H1 (cell line): Measurements from ENCODE around the gene LPGAT1. TPM values are rescaled to one million over a fixed set of nuclear protein-coding genes. Genes with fewer than 3 reads are reported as not detected.
A peak's percentile ranks its signal among the peaks of the same experiment; 100 is the strongest.

Source experiments
- CTCF ChIA-PET: fragments of 300-600 bp; sonication (Branson Sonifier 250); formaldehyde crosslinking; loops from one replicate; lab custom pipeline; 2021; ENCODE audit not compliant: partially characterized antibody; lab: Charles Lee
- POLR2A ChIA-PET: fragments of 300-600 bp; sonication (Branson Sonifier 250); formaldehyde crosslinking; loops from one replicate; lab custom pipeline; 2021; ENCODE audit warnings: inconsistent platforms; ENCODE audit not compliant: partially characterized antibody; lab: Charles Lee
- DNase-seq, 2 experiments: peaks; one replicate each; pipeline versions ENCODE4 v3.0.0 to v3.0.0-alpha.2; 2010 to 2022; ENCODE audit warnings: low spot score in 2 of 2, low read depth in 1 of 2, mixed read lengths in 1 of 2
- FAIRE-seq: peaks from 2 replicates; lab custom pipeline; 2011; peaks lifted over from hg19 to GRCh38; lab: Jason Lieb, UNC
- H2AFZ ChIP-seq: 2 replicates; pipeline ENCODE4 v1.8.1; 2012; ENCODE audit warnings: low read length, inconsistent platforms
- H2AK5ac ChIP-seq: 2 replicates; pipeline ENCODE4 v1.6.1; 2013; ENCODE audit warnings: low read depth, low read length
- H2BK120ac ChIP-seq: replicated peaks from 2 replicates; pipeline ENCODE3; 2013; ENCODE audit warnings: low read depth, low read length, inconsistent platforms
- H2BK12ac ChIP-seq: 2 replicates; pipeline ENCODE4 v1.6.1; 2013; ENCODE audit warnings: low read depth, low read length
- H2BK15ac ChIP-seq: 2 replicates; pipeline ENCODE4 v1.6.1; 2013; ENCODE audit warnings: low read length
- H2BK20ac ChIP-seq: 2 replicates; pipeline ENCODE4 v1.6.1; 2013; ENCODE audit warnings: low read length
- H2BK5ac ChIP-seq: 2 replicates; pipeline ENCODE4 v1.6.1; 2013; ENCODE audit warnings: low read depth, low read length
- H3K14ac ChIP-seq: 2 replicates; pipeline ENCODE4 v1.6.1; 2013; ENCODE audit warnings: inconsistent platforms; ENCODE audit not compliant: insufficient read length
- H3K18ac ChIP-seq: 2 replicates; pipeline ENCODE4 v1.6.1; 2013; ENCODE audit warnings: low read length; ENCODE audit errors: extremely low read depth
- H3K23ac ChIP-seq: 2 replicates; pipeline ENCODE4 v1.6.1; 2013; ENCODE audit warnings: inconsistent platforms; ENCODE audit not compliant: insufficient read length
- H3K23me2 ChIP-seq: 2 replicates; pipeline ENCODE4 v1.6.1; 2013; ENCODE audit warnings: low read depth, low read length
- H3K27ac ChIP-seq: 2 replicates; pipeline ENCODE4 v1.6.1; 2011; ENCODE audit warnings: low read depth, low read length, inconsistent platforms
- H3K27me3 ChIP-seq, 4 experiments: replicated peaks in 1 of 4; 1 replicate in 1 of 4; 2 replicates in 3 of 4; pipeline versions ENCODE4 v1.6.1 to v1.8.1; 2011 to 2013; ENCODE audit warnings: low read length in 3 of 4, mild to moderate bottlenecking in 3 of 4, inconsistent platforms in 2 of 4, mixed read lengths in 2 of 4, moderate library complexity in 1 of 4; ENCODE audit not compliant: control insufficient read depth in 3 of 4, insufficient read depth in 3 of 4; ENCODE audit errors: extremely low read depth in 1 of 4
- H3K36me3 ChIP-seq, 4 experiments: 2 replicates each; pipeline versions ENCODE4 v1.6.1 to v1.8.1; 2011 to 2013; ENCODE audit warnings: mild to moderate bottlenecking in 4 of 4, low read length in 3 of 4, moderate library complexity in 2 of 4, control low read depth in 1 of 4, inconsistent platforms in 1 of 4; ENCODE audit not compliant: insufficient read depth in 4 of 4, control insufficient read depth in 2 of 4
- H3K4ac ChIP-seq: replicated peaks from 2 replicates; pipeline ENCODE3; 2013; ENCODE audit warnings: low read length, low read depth, mixed read lengths, inconsistent platforms; ENCODE audit not compliant: insufficient read length
- H3K4me1 ChIP-seq, 4 experiments: replicated peaks in 1 of 4; 1 replicate in 1 of 4; 2 replicates in 3 of 4; pipeline versions ENCODE4 v1.6.1 to v1.8.1; 2011 to 2013; ENCODE audit warnings: low read length in 3 of 4, inconsistent platforms in 2 of 4, mixed read lengths in 1 of 4; ENCODE audit not compliant: insufficient read depth in 4 of 4, control insufficient read depth in 3 of 4
- H3K4me2 ChIP-seq, 2 experiments: 2 replicates each; pipeline versions ENCODE4 v1.6.1 to v1.8.1; 2011 to 2013; ENCODE audit warnings: low read depth in 2 of 2, low read length in 2 of 2, control low read depth in 1 of 2, inconsistent platforms in 1 of 2, mild to moderate bottlenecking in 1 of 2; ENCODE audit not compliant: insufficient read depth in 1 of 2
- H3K4me3 ChIP-seq, 4 experiments: fragments of 200-600, 300-600 bp in 1 of 4; sonication (generic), shearing (Covaris generic), sonication (Bioruptor Twin) in 1 of 4; 2 replicates each; pipeline versions ENCODE4 v1.5.1 to v1.8.1; 2011 to 2016; ENCODE audit warnings: low read length in 4 of 4, low read depth in 3 of 4, control low read depth in 2 of 4, inconsistent platforms in 2 of 4, mild to moderate bottlenecking in 2 of 4, mixed read lengths in 1 of 4, moderate library complexity in 1 of 4; ENCODE audit not compliant: insufficient read depth in 2 of 4; ENCODE audit errors: extremely low read depth in 1 of 4
- H3K56ac ChIP-seq: replicated peaks from 2 replicates; pipeline ENCODE3; 2013; ENCODE audit warnings: low read depth, mild to moderate bottlenecking, mixed read lengths, low read length, inconsistent platforms; ENCODE audit not compliant: insufficient read length
- H3K79me1 ChIP-seq: 2 replicates; pipeline ENCODE4 v1.6.1; 2013; ENCODE audit warnings: low read depth, low read length, control low read depth
- H3K79me2 ChIP-seq, 2 experiments: 2 replicates each; pipeline versions ENCODE4 v1.6.1 to v1.8.1; 2012 to 2013; ENCODE audit warnings: low read length in 2 of 2, mild to moderate bottlenecking in 2 of 2, inconsistent platforms in 1 of 2; ENCODE audit not compliant: insufficient read depth in 2 of 2, control insufficient read depth in 1 of 2
- H3K9ac ChIP-seq, 4 experiments: replicated peaks in 1 of 4; 1 replicate in 1 of 4; 2 replicates in 3 of 4; pipeline versions ENCODE4 v1.6.1 to v1.8.1; 2011 to 2013; ENCODE audit warnings: low read depth in 3 of 4, low read length in 3 of 4, control low read depth in 2 of 4, mild to moderate bottlenecking in 2 of 4, moderate library complexity in 2 of 4, inconsistent platforms in 1 of 4; ENCODE audit errors: extremely low read depth in 1 of 4
- H3K9me3 ChIP-seq, 2 experiments: 2 replicates each; pipeline versions ENCODE4 v1.6.1 to v1.8.1; 2012 to 2013; ENCODE audit warnings: mild to moderate bottlenecking in 2 of 2, moderate library complexity in 2 of 2, control low read depth in 1 of 2, inconsistent platforms in 1 of 2, low read depth in 1 of 2, low read length in 1 of 2, mixed read lengths in 1 of 2; ENCODE audit not compliant: insufficient read depth in 2 of 2
- H4K20me1 ChIP-seq, 2 experiments: replicated peaks in 1 of 2; 2 replicates each; pipeline versions ENCODE3 to v1.8.1; 2011 to 2013; ENCODE audit warnings: inconsistent platforms in 2 of 2, low read length in 2 of 2, mild to moderate bottlenecking in 1 of 2; ENCODE audit not compliant: insufficient read depth in 2 of 2, control insufficient read depth in 1 of 2
- H4K5ac ChIP-seq: 2 replicates; pipeline ENCODE4 v1.6.1; 2013; ENCODE audit warnings: low read length, low read depth, mixed read lengths, inconsistent platforms; ENCODE audit not compliant: insufficient read length
- H4K8ac ChIP-seq: 2 replicates; pipeline ENCODE4 v1.8.0; 2013; ENCODE audit warnings: mild to moderate bottlenecking, moderate library complexity, low read length, inconsistent platforms; ENCODE audit not compliant: insufficient read depth; ENCODE audit errors: extremely low read depth
- H4K91ac ChIP-seq: replicated peaks from 2 replicates; pipeline ENCODE3; 2013; ENCODE audit warnings: low read length, mixed read lengths, inconsistent platforms; ENCODE audit not compliant: insufficient read length
- ASH2L ChIP-seq: fragments of 200-600, 300-600 bp; sonication (generic); IDR thresholded peaks from one replicate; pipeline ENCODE4 v1.7.1; 2017; ENCODE audit warnings: low read length
- ATF2 ChIP-seq: IDR thresholded peaks from 2 replicates; pipeline ENCODE4 v1.6.1; 2012; ENCODE audit warnings: low read length, inconsistent platforms
- EP300 ChIP-seq, 2 experiments: IDR thresholded peaks; 1 replicate in 1 of 2; 2 replicates in 1 of 2; pipeline ENCODE4 v1.6.1; 2011 to 2012; ENCODE audit warnings: low read depth in 2 of 2, low read length in 2 of 2, mild to moderate bottlenecking in 2 of 2, borderline replicate concordance in 1 of 2, inconsistent platforms in 1 of 2, moderate library complexity in 1 of 2
- EZH2 ChIP-seq: fragments of 200-600 bp; sonication (generic); IDR thresholded peaks from 2 replicates; pipeline ENCODE4 v1.7.1; 2012; ENCODE audit warnings: low read depth, mild to moderate bottlenecking, moderate library complexity, low read length, inconsistent platforms; ENCODE audit not compliant: severe bottlenecking
- JUND ChIP-seq: IDR thresholded peaks from 2 replicates; pipeline ENCODE4 v1.6.1; 2011; ENCODE audit warnings: mild to moderate bottlenecking, improper control_type of control experiment, low read length
- POLR2AphosphoS5 ChIP-seq: IDR thresholded peaks from 2 replicates; pipeline ENCODE4 v1.6.1; 2011; ENCODE audit warnings: low read depth, low read length
- RFX5 ChIP-seq: IDR thresholded peaks from 2 replicates; pipeline ENCODE4 v1.6.1; 2011; ENCODE audit warnings: low read depth, low read length, improper control_type of control experiment, borderline replicate concordance
- SRF ChIP-seq: IDR thresholded peaks from 2 replicates; pipeline ENCODE4 v1.6.1; 2011; ENCODE audit warnings: mild to moderate bottlenecking, low read depth, low read length, moderate library complexity
- WGBS, 2 experiments: shearing (Covaris generic) in 1 of 2; methylation state at CpG; one replicate each; pipeline versions ENCODE4 v1.1.6 to v1.1.7; 2013 to 2015; ENCODE audit warnings: low lambda C conversion rate in 2 of 2, mixed read lengths in 2 of 2, inconsistent platforms in 1 of 2, low coverage in 1 of 2, missing lambda C conversion rate in 1 of 2; ENCODE audit not compliant: insufficient replicate concordance in 2 of 2, insufficient coverage in 1 of 2, insufficient read length in 1 of 2; ENCODE audit errors: extremely low coverage in 1 of 2, missing lambda C conversion rate in 1 of 2; 5-methylcytosine and 5-hydroxymethylcytosine counted together
- polyA plus RNA-seq, 7 experiments: library from polyadenylated mRNA; depleted of rRNA in 3 of 7; stranded (reverse) in 5 of 7; unstranded in 2 of 7; fragments of >200 nt in 5 of 7; fragments of 200-250 nt in 2 of 7; gene quantifications; 1 replicate in 5 of 7; 2 replicates in 1 of 7; 4 replicates in 1 of 7; pipeline versions ENCODE4 v1.2.1 to v1.2.3, GENCODE V29; 2011 to 2013; ENCODE audit warnings: missing spikeins in 2 of 7, mixed read lengths in 2 of 7
- total RNA-seq: library from RNA; stranded (reverse); fragmentation: NEBNext Ultra II Directional; extraction: Animal tissue kit (Norgen Biotek cat#: 25700); gene quantifications from 2 replicates; pipeline ENCODE4 v1.2.1, GENCODE V29; 2021
- TF ChIP-seq, protein P1 (sequence below): IDR thresholded peaks from 2 replicates; pipeline ENCODE4 v1.6.1; 2011; ENCODE audit warnings: low read length, improper control_type of control experiment

The LPGAT1 gene
- total and polyA plus RNA-seq, 2 of the 8 experiments (the other 6 are each of a cell fraction or from before 2014, with no cell fraction given): 2.3 to 13.5 TPM

GRCh38 chr1:211731456-211732292 lies 98.9 kb downstream of the LPGAT1 start:
- no peak overlapping the region for H3K27ac ChIP-seq
- H3K14ac ChIP-seq: no peak overlapping the region
- peak overlapping the region; percentile 77 for H2AFZ ChIP-seq
- H3K23me2 ChIP-seq: no peaks in the 10 kb centered on the region
- H4K20me1 ChIP-seq: no peaks in the 10 kb centered on the region
- H3K27me3 ChIP-seq: no peaks in the 10 kb centered on the region; a peak in 1 of 7 replicates
- H3K18ac ChIP-seq: no peak overlapping the region
- H4K5ac ChIP-seq: no peak overlapping the region
- H4K91ac ChIP-seq: no peak overlapping the region
- no peak overlapping the region for H2BK20ac ChIP-seq
- no peak overlapping the region for H2BK5ac ChIP-seq
- no peak overlapping the region for H2BK15ac ChIP-seq
- no peak overlapping the region for H3K56ac ChIP-seq
- ChIA-PET POLR2A (no interaction called here), CTCF (interaction anchor here (1.3 to 3.7 kb wide), 4 partner anchors 9 to 51 kb away, joined by 3 to 20 read pairs (median 4); no protein-coding TSS in a partner anchor)
- no peak overlapping the region for H3K4me3 ChIP-seq
- no peaks in the 10 kb centered on the region for H3K36me3 ChIP-seq
- H4K8ac ChIP-seq: no peak overlapping the region
- H3K9me3 ChIP-seq: no peaks in the 10 kb centered on the region
- H3K4me1 ChIP-seq: no peaks in the 10 kb centered on the region; a peak in 2 of 7 replicates
- no peak overlapping the region for H3K4me2 ChIP-seq
- no peak overlapping the region for H3K4ac ChIP-seq
- no peak overlapping the region for H3K23ac ChIP-seq
- H3K9ac ChIP-seq: no peak overlapping the region
- H3K79me2 ChIP-seq: no peaks in the 10 kb centered on the region
- FAIRE-seq (no peak), DNase-seq (no peak)
- H2BK12ac ChIP-seq: no peak overlapping the region
- no peaks in the 10 kb centered on the region for H3K79me1 ChIP-seq
- H2AK5ac ChIP-seq: no peak overlapping the region
- H2BK120ac ChIP-seq: no peak overlapping the region
- 87% methylated on average over 5 of the region's 5 CpGs; no CpG with 5 or more reads in 1 of the 2 experiments for WGBS, 2 experiments
- no peak for TF ChIP-seq EP300 (IDR thresholded peaks at IDR 0.05; ENCODE audit: borderline replicate concordance in 1 of 2, low read depth in 2 of 2, low read length in 2 of 2)
- no peak for TF ChIP-seq POLR2AphosphoS5
- no peak for TF ChIP-seq JUND
- no peak for TF ChIP-seq RFX5
- no peak for TF ChIP-seq EZH2
- TF ChIP-seq, protein P1, sequence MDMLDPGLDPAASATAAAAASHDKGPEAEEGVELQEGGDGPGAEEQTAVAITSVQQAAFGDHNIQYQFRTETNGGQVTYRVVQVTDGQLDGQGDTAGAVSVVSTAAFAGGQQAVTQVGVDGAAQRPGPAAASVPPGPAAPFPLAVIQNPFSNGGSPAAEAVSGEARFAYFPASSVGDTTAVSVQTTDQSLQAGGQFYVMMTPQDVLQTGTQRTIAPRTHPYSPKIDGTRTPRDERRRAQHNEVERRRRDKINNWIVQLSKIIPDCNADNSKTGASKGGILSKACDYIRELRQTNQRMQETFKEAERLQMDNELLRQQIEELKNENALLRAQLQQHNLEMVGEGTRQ: no peak
- TF ChIP-seq SRF: no peak
- no peak for TF ChIP-seq ASH2L
- TF ChIP-seq ATF2: no peak
